CD14-positive monocyte (primary cell): Measurements from ENCODE around the gene PERCC1. TPM values are rescaled to one million over a fixed set of nuclear protein-coding genes. Genes with fewer than 3 reads are reported as not detected.

Experiments used
- DNase-seq, 3 donors: peaks; one replicate each; pipeline ENCODE4 v3.0.0-alpha.2; 2011 to 2022
- H2AFZ ChIP-seq: 2 replicates; pipeline ENCODE4 v1.6.0; 2012; ENCODE audit warnings: mild to moderate bottlenecking, low read depth, low read length, inconsistent platforms; ENCODE audit not compliant: insufficient read depth, poor library complexity, severe bottlenecking
- H3K27ac ChIP-seq, 2 donors: 1 replicate in 1 of 2; 2 replicates in 1 of 2; pipeline ENCODE4 v1.5.1; 2012 to 2013; ENCODE audit warnings: low read length in 2 of 2, control low read depth in 1 of 2, inconsistent platforms in 1 of 2, low read depth in 1 of 2, mild to moderate bottlenecking in 1 of 2
- H3K27me3 ChIP-seq, 2 donors: one replicate each; pipeline versions ENCODE4 v1.6.0 to v1.6.1; 2011 to 2013; ENCODE audit warnings: low read length in 2 of 2; ENCODE audit not compliant: control insufficient read depth in 2 of 2, insufficient read depth in 2 of 2
- H3K36me3 ChIP-seq, 2 donors: replicated peaks in 1 of 2; 1 replicate in 1 of 2; 2 replicates in 1 of 2; pipeline versions ENCODE4 v1.5.1 to v1.6.1; 2012 to 2013; ENCODE audit warnings: low read length in 2 of 2, control low read depth in 1 of 2, inconsistent platforms in 1 of 2, mild to moderate bottlenecking in 1 of 2; ENCODE audit not compliant: insufficient read depth in 2 of 2, control insufficient read depth in 1 of 2
- H3K4me1 ChIP-seq, 2 donors: 1 replicate in 1 of 2; 2 replicates in 1 of 2; pipeline versions ENCODE4 v1.5.1 to v1.6.1; 2012 to 2013; ENCODE audit warnings: low read length in 2 of 2, control low read depth in 1 of 2, inconsistent platforms in 1 of 2, mild to moderate bottlenecking in 1 of 2, moderate library complexity in 1 of 2; ENCODE audit not compliant: insufficient read depth in 2 of 2, control insufficient read depth in 1 of 2
- H3K4me2 ChIP-seq: replicated peaks from 2 replicates; pipeline ENCODE3; 2012; ENCODE audit warnings: low read length, moderate library complexity, mild to moderate bottlenecking; ENCODE audit not compliant: poor library complexity, severe bottlenecking; ENCODE audit errors: extremely low read depth
- H3K4me3 ChIP-seq, 3 experiments: fragments of 200-600 bp in 1 of 3; sonication (generic) in 1 of 3; replicated peaks in 1 of 3; 1 replicate in 2 of 3; 2 replicates in 1 of 3; pipeline ENCODE4 v1.5.1; 2011 to 2013; ENCODE audit warnings: low read length in 3 of 3, mild to moderate bottlenecking in 3 of 3, control low read depth in 2 of 3, low read depth in 2 of 3, inconsistent platforms in 1 of 3, moderate library complexity in 1 of 3
- H3K79me2 ChIP-seq: 2 replicates; pipeline ENCODE4 v1.6.0; 2012; ENCODE audit warnings: mild to moderate bottlenecking, control low read depth, inconsistent platforms, low read length, moderate library complexity; ENCODE audit not compliant: insufficient read depth
- H3K9ac ChIP-seq: 2 replicates; pipeline ENCODE4 v1.6.0; 2017; ENCODE audit warnings: low read length, mild to moderate bottlenecking; ENCODE audit not compliant: insufficient read depth, poor library complexity, severe bottlenecking
- H3K9me3 ChIP-seq, 2 donors: replicated peaks in 1 of 2; 1 replicate in 1 of 2; 2 replicates in 1 of 2; pipeline versions ENCODE4 v1.5.1 to v1.6.1; 2012 to 2013; ENCODE audit warnings: low read length in 2 of 2, control low read depth in 1 of 2; ENCODE audit not compliant: control insufficient read depth in 1 of 2, insufficient read depth in 1 of 2
- H4K20me1 ChIP-seq: 2 replicates; pipeline ENCODE4 v1.6.0; 2012; ENCODE audit warnings: mild to moderate bottlenecking, low read length, control low read depth, moderate library complexity; ENCODE audit not compliant: insufficient read depth
- H3K27ac Mint-ChIP-seq, 7 donors: one replicate each; pipeline ENCODE4 v1.8.0; 2020; ENCODE audit warnings: mild to moderate bottlenecking in 7 of 7, mixed read lengths in 7 of 7, moderate library complexity in 6 of 7, inconsistent platforms in 2 of 7
- H3K27me3 Mint-ChIP-seq, 3 donors: one replicate each; pipeline ENCODE4 v1.8.0; 2021 to 2022; ENCODE audit warnings: low read depth in 3 of 3, mild to moderate bottlenecking in 3 of 3, mixed read lengths in 3 of 3, moderate library complexity in 3 of 3, inconsistent platforms in 1 of 3
- H3K36me3 Mint-ChIP-seq, 2 donors: one replicate each; pipeline ENCODE4 v1.8.0; 2020; ENCODE audit warnings: mixed read lengths in 2 of 2, inconsistent platforms in 1 of 2, mild to moderate bottlenecking in 1 of 2
- H3K4me1 Mint-ChIP-seq: one replicate; pipeline ENCODE4 v1.8.0; 2020; ENCODE audit warnings: mild to moderate bottlenecking, mixed read lengths
- H3K4me3 Mint-ChIP-seq, 2 donors: one replicate each; pipeline ENCODE4 v1.8.0; 2020; ENCODE audit warnings: mild to moderate bottlenecking in 2 of 2, mixed read lengths in 2 of 2, moderate library complexity in 1 of 2
- H3K9me3 Mint-ChIP-seq, 7 donors: one replicate each; pipeline ENCODE4 v1.8.0; 2020 to 2022; ENCODE audit warnings: mixed read lengths in 7 of 7, mild to moderate bottlenecking in 6 of 7, moderate library complexity in 6 of 7, inconsistent platforms in 2 of 7
- WGBS: methylation state at CpG from one replicate; pipeline ENCODE4 v1.1.5; 2013; ENCODE audit warnings: missing lambda C conversion rate; ENCODE audit not compliant: insufficient coverage; 5-methylcytosine and 5-hydroxymethylcytosine counted together
- intact Hi-C, 2 donors: fragments of 100-400 bp; cut with micrococcal nuclease; formaldehyde crosslinking; loops; one replicate each; pipeline versions ENCODE4 v1.15.0 to v1.15.1; 2023
- polyA plus RNA-seq, 3 donors: library from polyadenylated mRNA; depleted of rRNA in 1 of 3; unstranded in 2 of 3; stranded (reverse) in 1 of 3; fragments of 300-500 nt in 2 of 3; fragments of >200 nt in 1 of 3; fragmentation: Illumina TruSeq in 2 of 3; gene quantifications; 1 replicate in 2 of 3; 2 replicates in 1 of 3; pipeline ENCODE4 v1.2.3, GENCODE V29; 2012 to 2021
- TF ChIP-seq, protein P1 (sequence below): fragments of 200-600 bp; IDR thresholded peaks from one replicate; pipeline ENCODE4 v1.8.0; 2022; ENCODE audit warnings: antibody characterized with exemption, mild to moderate bottlenecking

Gene PERCC1
- polyA plus RNA-seq, 3 donors: not detected

DNA sequence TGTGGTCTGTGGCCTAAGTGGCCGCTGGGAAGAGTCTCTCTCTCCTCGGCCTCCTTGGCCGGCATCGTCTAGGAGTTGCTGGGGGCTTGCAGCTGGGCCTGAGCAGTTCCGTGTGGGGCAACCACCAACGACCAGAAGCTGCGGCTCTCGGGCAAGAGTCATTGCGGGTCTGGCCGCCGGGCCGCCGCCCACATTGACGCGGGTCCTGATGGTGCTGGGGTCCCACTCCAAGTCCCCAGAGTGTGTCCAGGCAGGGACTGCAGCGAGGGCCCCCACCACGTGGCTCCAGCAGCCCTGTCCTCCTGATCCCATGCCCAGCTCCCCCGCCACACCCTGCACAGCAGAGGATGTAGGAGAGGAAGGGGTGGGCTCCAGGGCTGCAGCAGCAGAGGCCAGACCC is 47.3 kb upstream of the PERCC1 start:
- peaks cover 1 to 3% (median 2%) of the 10 kb centered on the region in 3 donors for H3K27me3 Mint-ChIP-seq
- no peak overlapping the region for H3K27ac ChIP-seq
- no peak overlapping the region for H3K9ac ChIP-seq
- H4K20me1 ChIP-seq: peaks cover 88% of the 10 kb centered on the region
- no peaks in the 10 kb centered on the region for H3K27me3 ChIP-seq
- H3K4me2 ChIP-seq: no peak overlapping the region
- H3K36me3 Mint-ChIP-seq: peaks cover 35 to 65% of the 10 kb centered on the region in 2 donors
- peaks cover 3% of the 10 kb centered on the region for H3K79me2 ChIP-seq
- H3K9me3 Mint-ChIP-seq: no peaks in the 10 kb centered on the region
- H3K4me3 ChIP-seq: no peak overlapping the region
- no peak overlapping the region for H3K4me3 Mint-ChIP-seq
- DNase-seq: peak in 1 of 3 donors; percentile 5
- peaks cover 9 to 15% of the 10 kb centered on the region in 2 donors for H3K4me1 ChIP-seq
- WGBS: 94% methylated on average over 6 of the region's 18 CpGs
- intact Hi-C loops: no loop called here
- peaks cover 50 to 63% of the 10 kb centered on the region in 2 donors for H3K36me3 ChIP-seq
- H2AFZ ChIP-seq: no peak overlapping the region
- H3K4me1 Mint-ChIP-seq: peaks cover 9% of the 10 kb centered on the region
- no peak overlapping the region for H3K27ac Mint-ChIP-seq
- TF ChIP-seq, protein P1, sequence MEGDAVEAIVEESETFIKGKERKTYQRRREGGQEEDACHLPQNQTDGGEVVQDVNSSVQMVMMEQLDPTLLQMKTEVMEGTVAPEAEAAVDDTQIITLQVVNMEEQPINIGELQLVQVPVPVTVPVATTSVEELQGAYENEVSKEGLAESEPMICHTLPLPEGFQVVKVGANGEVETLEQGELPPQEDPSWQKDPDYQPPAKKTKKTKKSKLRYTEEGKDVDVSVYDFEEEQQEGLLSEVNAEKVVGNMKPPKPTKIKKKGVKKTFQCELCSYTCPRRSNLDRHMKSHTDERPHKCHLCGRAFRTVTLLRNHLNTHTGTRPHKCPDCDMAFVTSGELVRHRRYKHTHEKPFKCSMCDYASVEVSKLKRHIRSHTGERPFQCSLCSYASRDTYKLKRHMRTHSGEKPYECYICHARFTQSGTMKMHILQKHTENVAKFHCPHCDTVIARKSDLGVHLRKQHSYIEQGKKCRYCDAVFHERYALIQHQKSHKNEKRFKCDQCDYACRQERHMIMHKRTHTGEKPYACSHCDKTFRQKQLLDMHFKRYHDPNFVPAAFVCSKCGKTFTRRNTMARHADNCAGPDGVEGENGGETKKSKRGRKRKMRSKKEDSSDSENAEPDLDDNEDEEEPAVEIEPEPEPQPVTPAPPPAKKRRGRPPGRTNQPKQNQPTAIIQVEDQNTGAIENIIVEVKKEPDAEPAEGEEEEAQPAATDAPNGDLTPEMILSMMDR: no peak
- no peaks in the 10 kb centered on the region for H3K9me3 ChIP-seq

DNA sequence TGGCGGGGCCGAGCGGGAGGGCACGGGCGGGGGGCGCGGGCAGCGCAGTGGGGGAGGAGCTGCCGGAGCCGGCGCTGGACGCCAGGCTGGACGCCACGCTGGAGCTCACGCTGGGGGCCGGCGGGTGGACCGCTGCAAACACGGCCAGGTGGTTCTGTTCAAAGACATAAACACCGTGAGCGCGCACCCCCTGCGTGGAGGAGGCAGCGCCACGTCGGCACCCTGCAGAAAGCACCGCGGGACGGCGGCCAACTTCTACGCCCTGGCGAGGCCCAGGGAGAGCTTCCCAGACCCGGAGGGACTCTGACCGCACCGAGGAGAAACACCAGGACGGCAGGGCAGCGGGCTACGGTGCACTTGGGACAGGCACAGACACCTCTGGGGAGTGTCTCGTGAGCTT is 45.6 kb upstream of the PERCC1 start:
- H3K27ac Mint-ChIP-seq: no peak overlapping the region
- no peak overlapping the region for H3K27ac ChIP-seq
- no peaks in the 10 kb centered on the region for H3K79me2 ChIP-seq
- no peak overlapping the region for H3K4me3 ChIP-seq
- H3K27me3 ChIP-seq: no peaks in the 10 kb centered on the region
- H3K4me3 Mint-ChIP-seq: no peak overlapping the region
- H3K36me3 ChIP-seq: peaks cover 62 to 80% of the 10 kb centered on the region in 2 donors
- H2AFZ ChIP-seq: no peak overlapping the region
- no peaks in the 10 kb centered on the region for H3K4me1 ChIP-seq
- DNase-seq: no peak
- H3K36me3 Mint-ChIP-seq: peaks cover 39 to 76% of the 10 kb centered on the region in 2 donors
- TF ChIP-seq, protein P1: no peak
- H3K9me3 Mint-ChIP-seq: no peaks in the 10 kb centered on the region
- no peaks in the 10 kb centered on the region for H3K27me3 Mint-ChIP-seq
- WGBS: 98% methylated on average over 39 of the region's 39 CpGs
- H3K9me3 ChIP-seq: no peaks in the 10 kb centered on the region
- intact Hi-C loops: no loop called here
- peaks cover under 1% of the 10 kb centered on the region for H3K4me1 Mint-ChIP-seq
- no peak overlapping the region for H3K4me2 ChIP-seq
- H4K20me1 ChIP-seq: peaks cover 74% of the 10 kb centered on the region
- H3K9ac ChIP-seq: no peak overlapping the region
